GM12873 (cell line): Measurements from ENCODE around the gene CPT1C.

Experiments used
- TF ChIP-seq, protein P1 (sequence below): IDR thresholded peaks from 2 replicates; pipeline ENCODE4 v1.5.1; 2012; ENCODE audit warnings: low read depth, mild to moderate bottlenecking, moderate library complexity, low read length, control low read depth; ENCODE audit not compliant: insufficient read depth; ENCODE audit errors: missing control alignments

CPT1C gene

DNA sequence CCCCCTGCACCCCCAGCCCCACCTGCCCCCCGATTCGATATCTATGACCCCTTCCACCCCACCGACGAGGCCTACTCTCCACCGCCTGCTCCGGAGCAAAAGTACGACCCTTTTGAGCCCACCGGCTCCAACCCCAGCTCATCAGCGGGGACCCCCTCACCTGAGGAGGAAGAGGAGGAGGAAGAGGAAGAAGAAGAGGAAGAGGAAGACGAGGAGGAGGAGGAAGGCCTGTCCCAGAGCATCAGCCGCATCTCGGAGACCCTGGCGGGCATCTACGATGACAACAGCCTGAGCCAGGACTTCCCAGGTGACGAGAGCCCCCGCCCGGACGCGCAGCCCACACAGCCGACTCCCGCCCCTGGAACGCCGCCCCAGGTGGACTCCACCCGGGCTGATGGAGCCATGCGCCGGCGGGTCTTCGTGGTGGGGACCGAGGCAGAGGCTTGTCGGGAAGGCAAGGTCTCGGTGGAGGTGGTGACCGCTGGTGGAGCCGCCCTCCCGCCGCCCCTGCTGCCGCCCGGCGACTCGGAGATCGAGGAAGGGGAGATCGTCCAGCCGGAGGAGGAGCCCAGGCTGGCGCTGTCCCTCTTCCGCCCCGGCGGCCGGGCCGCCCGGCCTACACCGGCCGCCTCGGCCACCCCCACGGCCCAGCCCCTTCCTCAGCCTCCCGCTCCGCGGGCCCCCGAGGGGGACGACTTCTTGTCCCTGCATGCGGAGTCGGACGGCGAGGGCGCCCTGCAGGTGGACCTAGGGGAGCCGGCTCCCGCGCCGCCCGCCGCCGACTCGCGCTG is 39.7 kb upstream of the CPT1C start:
- TF ChIP-seq, protein P1, sequence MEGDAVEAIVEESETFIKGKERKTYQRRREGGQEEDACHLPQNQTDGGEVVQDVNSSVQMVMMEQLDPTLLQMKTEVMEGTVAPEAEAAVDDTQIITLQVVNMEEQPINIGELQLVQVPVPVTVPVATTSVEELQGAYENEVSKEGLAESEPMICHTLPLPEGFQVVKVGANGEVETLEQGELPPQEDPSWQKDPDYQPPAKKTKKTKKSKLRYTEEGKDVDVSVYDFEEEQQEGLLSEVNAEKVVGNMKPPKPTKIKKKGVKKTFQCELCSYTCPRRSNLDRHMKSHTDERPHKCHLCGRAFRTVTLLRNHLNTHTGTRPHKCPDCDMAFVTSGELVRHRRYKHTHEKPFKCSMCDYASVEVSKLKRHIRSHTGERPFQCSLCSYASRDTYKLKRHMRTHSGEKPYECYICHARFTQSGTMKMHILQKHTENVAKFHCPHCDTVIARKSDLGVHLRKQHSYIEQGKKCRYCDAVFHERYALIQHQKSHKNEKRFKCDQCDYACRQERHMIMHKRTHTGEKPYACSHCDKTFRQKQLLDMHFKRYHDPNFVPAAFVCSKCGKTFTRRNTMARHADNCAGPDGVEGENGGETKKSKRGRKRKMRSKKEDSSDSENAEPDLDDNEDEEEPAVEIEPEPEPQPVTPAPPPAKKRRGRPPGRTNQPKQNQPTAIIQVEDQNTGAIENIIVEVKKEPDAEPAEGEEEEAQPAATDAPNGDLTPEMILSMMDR = no peak

DNA sequence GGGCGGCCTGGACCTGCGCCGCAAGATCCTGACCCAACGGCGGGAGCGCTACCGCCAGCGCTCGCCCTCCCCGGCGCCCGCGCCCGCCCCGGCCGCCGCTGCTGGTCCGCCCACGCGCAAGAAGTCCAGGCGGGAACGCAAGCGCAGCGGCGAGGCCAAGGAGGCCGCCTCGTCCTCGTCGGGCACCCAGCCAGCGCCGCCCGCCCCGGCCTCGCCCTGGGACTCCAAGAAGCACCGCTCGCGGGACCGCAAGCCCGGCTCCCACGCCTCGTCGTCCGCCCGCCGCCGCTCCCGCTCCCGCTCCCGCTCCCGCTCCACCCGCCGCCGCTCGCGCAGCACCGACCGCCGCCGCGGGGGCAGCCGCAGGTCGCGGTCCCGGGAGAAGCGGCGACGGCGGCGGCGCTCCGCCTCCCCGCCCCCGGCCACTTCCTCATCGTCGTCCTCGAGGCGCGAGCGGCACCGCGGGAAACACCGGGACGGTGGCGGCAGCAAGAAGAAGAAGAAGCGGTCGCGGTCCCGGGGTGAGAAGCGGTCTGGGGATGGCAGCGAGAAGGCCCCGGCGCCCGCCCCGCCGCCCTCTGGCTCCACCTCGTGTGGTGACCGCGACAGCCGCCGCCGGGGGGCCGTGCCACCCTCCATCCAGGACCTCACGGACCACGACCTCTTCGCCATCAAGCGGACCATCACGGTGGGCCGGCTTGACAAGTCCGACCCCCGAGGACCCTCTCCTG is 38.9 kb upstream of the CPT1C start:
- TF ChIP-seq, protein P1 = no peak

GRCh38 chr19:49652551-49653465 is 38.1 kb upstream of the CPT1C start:
- TF ChIP-seq, protein P1 = no peak

- TF ChIP-seq, protein P1 = no peak
Observed at GRCh38 chr19:49653466-49653806, 37.5 kb upstream of the CPT1C start.

DNA sequence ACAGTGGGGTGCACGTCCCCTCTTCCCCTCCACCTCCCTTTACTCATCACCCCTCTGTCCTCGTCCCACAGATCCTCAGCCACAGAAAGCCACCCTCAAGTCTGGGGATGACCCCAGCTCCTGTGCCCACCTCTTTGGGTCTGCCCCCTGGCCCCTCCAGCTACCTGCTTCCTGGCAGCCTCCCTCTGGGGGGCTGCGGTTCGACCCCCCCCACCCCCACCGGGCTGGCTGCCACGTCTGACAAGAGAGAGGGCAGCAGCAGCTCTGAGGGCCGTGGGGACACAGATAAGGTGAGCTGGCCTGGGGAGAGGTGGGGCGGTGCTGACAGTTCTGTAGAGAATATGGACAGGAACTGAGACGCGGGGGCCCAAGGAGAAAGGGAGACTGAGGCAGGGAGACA is 36.3 kb upstream of the CPT1C start:
- TF ChIP-seq, protein P1 = no peak

DNA sequence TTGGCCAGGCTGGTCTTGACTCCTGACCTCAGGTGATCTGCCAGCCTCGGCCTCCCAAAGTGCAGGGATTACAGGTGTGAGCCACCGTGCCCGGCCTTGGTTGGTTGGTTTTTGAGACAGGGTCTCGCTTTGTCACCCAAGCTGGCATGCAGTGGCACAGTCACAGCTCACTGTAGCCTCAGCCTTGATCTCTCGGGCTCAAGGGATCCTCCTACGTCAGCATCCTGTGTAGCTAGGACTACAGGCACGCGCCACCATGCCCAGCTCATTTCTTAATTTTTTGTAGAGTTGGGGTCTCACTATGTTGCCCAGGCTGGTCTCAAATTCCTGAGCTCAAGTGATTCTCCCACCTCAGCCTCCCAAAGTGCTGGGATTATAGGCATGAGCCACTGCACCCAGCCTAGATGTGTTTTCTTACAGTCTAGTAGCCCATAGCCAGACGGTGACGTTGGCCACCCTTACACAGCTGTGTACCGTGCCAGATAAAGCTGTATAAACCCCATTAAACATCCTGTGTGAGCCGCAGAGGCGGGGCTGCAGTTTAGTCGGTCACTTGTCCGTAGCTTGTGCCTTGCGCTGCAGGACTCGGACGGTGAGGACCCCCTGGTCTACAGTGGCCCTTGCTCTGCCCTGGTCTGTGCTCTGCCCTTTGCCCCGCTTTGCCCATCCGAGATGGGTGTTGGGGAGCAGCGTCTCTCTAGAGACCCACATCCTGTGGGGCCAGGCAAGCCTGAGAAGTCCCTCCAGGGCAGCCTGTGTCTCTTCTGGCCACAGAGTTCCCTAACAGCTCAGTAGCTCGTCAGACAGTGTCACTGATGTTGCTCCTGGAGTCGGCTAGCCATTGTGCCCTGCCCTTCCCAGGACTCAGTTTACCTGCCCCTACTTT is 35.1 kb upstream of the CPT1C start:
- TF ChIP-seq, protein P1 = no peak
